K562 (cell line): ENCODE data around the gene ANKRD65. TPM values are rescaled to one million over a fixed set of nuclear protein-coding genes. Genes with fewer than 3 reads are reported as not detected.

Experiments used
- ADNP ChIP-seq: fragments of 200-800 bp; sonication (Bioruptor generic); IDR thresholded peaks from 2 replicates; pipeline ENCODE4 v1.6.1; 2016; ENCODE audit warnings: missing genetic modification characterization, missing compliant biosample characterization
- ARNT ChIP-seq, 2 experiments: fragments of 450-650 bp; IDR thresholded peaks; 2 replicates each; pipeline ENCODE4 v1.6.1; 2016; ENCODE audit warnings: mild to moderate bottlenecking in 1 of 2
- BHLHE40 ChIP-seq: IDR thresholded peaks from 2 replicates; pipeline ENCODE4 v1.6.1; 2011; ENCODE audit warnings: low read length, improper control_type of control experiment
- C11orf30 ChIP-seq: fragments of 450-650 bp; IDR thresholded peaks from 2 replicates; pipeline ENCODE4 v1.6.1; 2016; ENCODE audit warnings: low read depth, mild to moderate bottlenecking
- ERF ChIP-seq: fragments of 450-650 bp; formaldehyde crosslinking; IDR thresholded peaks from 2 replicates; pipeline ENCODE4 v1.4.0; 2020; ENCODE audit warnings: mild to moderate bottlenecking, mixed read lengths
- ETV6 ChIP-seq, 3 experiments: fragments of 150-350 bp in 1 of 3; sonication (generic) in 1 of 3; formaldehyde crosslinking in 1 of 3; IDR thresholded peaks; 2 replicates each; pipeline versions ENCODE4 v1.6.1 to v1.8.0; 2014 to 2022; ENCODE audit warnings: borderline replicate concordance in 2 of 3, low read depth in 2 of 3, antibody characterized with exemption in 1 of 3, low read length in 1 of 3, mild to moderate bottlenecking in 1 of 3, missing genetic modification reagents in 1 of 3
- FOXJ3 ChIP-seq: sonication (generic); formaldehyde crosslinking; IDR thresholded peaks from 2 replicates; pipeline ENCODE4 v1.4.0; 2020; ENCODE audit warnings: mild to moderate bottlenecking, missing genetic modification reagents
- FUS ChIP-seq: fragments of 200-400 bp; formaldehyde crosslinking; optimal IDR thresholded peaks from 2 replicates; pipeline ENCODE3; 2017; ENCODE audit warnings: low read depth, low read length
- HDAC6 ChIP-seq: IDR thresholded peaks from 2 replicates; pipeline ENCODE4 v1.6.1; 2012; ENCODE audit warnings: low read depth, mild to moderate bottlenecking, control low read depth, inconsistent platforms, low read length, moderate library complexity
- KAT7 ChIP-seq: sonication (generic); formaldehyde crosslinking; IDR thresholded peaks from 2 replicates; pipeline ENCODE4 v1.8.0; 2022; ENCODE audit warnings: missing genetic modification reagents, mild to moderate bottlenecking, borderline replicate concordance
- POU5F1 ChIP-seq: fragments of 150-350 bp; IDR thresholded peaks from 2 replicates; pipeline ENCODE4 v1.6.1; 2014; ENCODE audit warnings: borderline replicate concordance, low read length, low read depth, mild to moderate bottlenecking; ENCODE audit not compliant: partially characterized antibody
- PRPF4 ChIP-seq: fragments of 200-400 bp; formaldehyde crosslinking; IDR thresholded peaks from one replicate; pipeline ENCODE4 v1.6.1; 2017; ENCODE audit warnings: low read length, low read depth, mild to moderate bottlenecking; ENCODE audit not compliant: insufficient read depth, poor library complexity, severe bottlenecking
- SAP30 ChIP-seq: fragments of 200-600 bp; sonication (generic); IDR thresholded peaks from 2 replicates; pipeline ENCODE4 v1.6.1; 2012; ENCODE audit warnings: borderline replicate concordance, low read depth, mild to moderate bottlenecking, moderate library complexity, low read length, control low read depth, inconsistent platforms; ENCODE audit not compliant: insufficient read depth, poor library complexity, severe bottlenecking
- SIN3A ChIP-seq, 2 experiments: fragments of 150-350 bp in 1 of 2; IDR thresholded peaks; 2 replicates each; pipeline ENCODE4 v1.6.1; 2011 to 2016; ENCODE audit warnings: borderline replicate concordance in 2 of 2, low read depth in 2 of 2, low read length in 2 of 2, mild to moderate bottlenecking in 2 of 2, moderate library complexity in 2 of 2; ENCODE audit not compliant: control insufficient read depth in 1 of 2
- SMARCC2 ChIP-seq: fragments of 450-650 bp; IDR thresholded peaks from 2 replicates; pipeline ENCODE4 v1.6.1; 2017; ENCODE audit warnings: antibody characterized with exemption, moderate library complexity, mild to moderate bottlenecking, low read depth
- SMARCE1 ChIP-seq: fragments of 450-650 bp; IDR thresholded peaks from 2 replicates; pipeline ENCODE4 v1.7.1; 2016; ENCODE audit warnings: mild to moderate bottlenecking
- TFE3 ChIP-seq: fragments of 450-650 bp; formaldehyde crosslinking; IDR thresholded peaks from 2 replicates; pipeline ENCODE4 v1.4.0; 2020; ENCODE audit warnings: mild to moderate bottlenecking, mixed read lengths
- YY1 ChIP-seq, 3 experiments: IDR thresholded peaks; 2 replicates each; pipeline ENCODE4 v1.6.1; 2011; ENCODE audit warnings: low read length in 2 of 3, mild to moderate bottlenecking in 2 of 3, moderate library complexity in 2 of 3, borderline replicate concordance in 1 of 3, control low read depth in 1 of 3, low read depth in 1 of 3; ENCODE audit not compliant: insufficient read depth in 3 of 3, insufficient replicate concordance in 2 of 3, control insufficient read depth in 1 of 3, insufficient read length in 1 of 3; ENCODE audit errors: extremely low read depth in 1 of 3
- ZFP1 ChIP-seq: fragments of 450-650 bp; formaldehyde crosslinking; IDR thresholded peaks from 2 replicates; pipeline ENCODE4 v1.4.0; 2020; ENCODE audit warnings: mild to moderate bottlenecking, mixed read lengths
- ZNF212 ChIP-seq: fragments of 450-650 bp; formaldehyde crosslinking; IDR thresholded peaks from 2 replicates; pipeline ENCODE4 v1.4.0; 2020; ENCODE audit warnings: mild to moderate bottlenecking
- ZNF589 ChIP-seq: fragments of 200-800 bp; sonication (Bioruptor generic); IDR thresholded peaks from 2 replicates; pipeline ENCODE4 v1.6.1; 2016; ENCODE audit warnings: low read depth, missing genetic modification characterization, missing compliant biosample characterization
- ZNF639 ChIP-seq, 2 experiments: fragments of 200-800 bp in 1 of 2; sonication (Bioruptor generic) in 1 of 2; sonication (generic) in 1 of 2; formaldehyde crosslinking in 1 of 2; IDR thresholded peaks in 1 of 2; conservative IDR thresholded peaks in 1 of 2; 2 replicates each; pipeline versions ENCODE4 v1.5.0 to v1.6.1; 2016 to 2020; ENCODE audit warnings: missing compliant biosample characterization in 1 of 2, missing genetic modification characterization in 1 of 2, missing genetic modification reagents in 1 of 2
- ZNF696 ChIP-seq: fragments of 250-450 bp; sonication (Bioruptor Pico); conservative IDR thresholded peaks from 2 replicates; pipeline ENCODE4 v1.4.0; 2020; ENCODE audit warnings: mild to moderate bottlenecking, moderate library complexity
- polyA plus RNA-seq, 8 experiments: library from polyadenylated mRNA; depleted of rRNA in 4 of 8; stranded (reverse) in 5 of 8; unstranded in 3 of 8; fragments of >200 nt; fragmentation: Nextera tagmentation in 2 of 8; fragmentation: Illumina TruSeq in 1 of 8; extraction: Ambion mirVana in 2 of 8; extraction: Trizol in 1 of 8; gene quantifications; 2 replicates each; pipeline versions ENCODE4 v1.2.1 to v1.2.3, GENCODE V29; 2011 to 2014; ENCODE audit warnings: inconsistent platforms in 1 of 8, missing spikeins in 1 of 8
- total RNA-seq, 7 experiments: library from RNA; depleted of rRNA in 6 of 7; stranded (reverse); fragments of >200 nt in 6 of 7; fragmentation: Illumina TruSeq in 2 of 7; extraction: Trizol in 2 of 7; gene quantifications; 2 replicates each; pipeline versions ENCODE4 v1.2.1 to v1.2.3, GENCODE V29; 2011 to 2021; ENCODE audit warnings: low replicate concordance in 1 of 7

The ANKRD65 gene
- total and polyA plus RNA-seq, 9 of the 15 experiments (the other 6 are each of a cell fraction or from before 2014, with no cell fraction given): not detected

DNA sequence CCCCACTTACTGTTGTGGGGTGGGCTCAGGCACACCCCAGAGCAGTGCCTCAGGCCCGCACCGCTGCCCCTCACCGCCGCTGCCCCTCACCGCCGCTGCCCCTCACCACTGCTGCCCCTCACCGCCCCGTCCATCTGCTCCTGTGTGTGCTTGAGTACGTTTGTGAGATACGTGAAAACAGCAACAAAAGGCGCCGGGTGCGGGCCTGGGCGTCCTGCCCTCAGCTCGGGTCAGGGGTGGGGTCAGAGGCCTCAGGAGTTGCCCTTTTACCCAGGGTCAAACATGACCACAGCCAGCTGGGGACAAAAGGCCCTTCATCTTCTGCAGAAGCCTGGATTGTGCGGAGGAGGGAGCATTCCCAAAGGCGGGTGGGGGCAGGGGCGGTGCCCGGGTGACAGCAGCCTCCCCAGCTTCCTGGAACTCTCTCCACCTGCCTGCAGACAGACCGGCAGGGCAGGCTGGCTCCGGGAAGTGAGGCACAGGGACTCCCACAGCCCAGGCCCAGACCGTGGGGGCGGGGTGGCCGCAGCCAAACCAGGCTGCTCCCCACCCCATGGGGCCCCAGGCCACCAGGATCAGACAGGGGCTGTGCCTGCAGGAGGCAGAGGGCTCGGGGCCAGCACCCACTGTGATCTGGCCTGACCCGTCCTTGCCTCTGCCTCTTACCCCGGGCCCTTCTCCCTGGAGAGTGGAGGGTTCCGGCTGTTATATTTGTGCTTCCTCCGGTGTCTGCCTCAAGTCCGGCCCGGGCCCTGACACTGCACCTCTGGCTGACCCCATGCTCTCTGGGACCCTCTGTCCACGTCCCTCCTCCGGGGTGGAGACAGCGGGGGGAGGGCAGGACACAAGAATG lies 12.1 kb upstream of the ANKRD65 start (continued):
- TF ChIP-seq ETV6 (IDR thresholded peaks at IDR 0.05; ENCODE audit: borderline replicate concordance in 1 of 2, low read depth in 2 of 2, low read length in 1 of 2) (peak; percentile 71 to 81; a peak in 1 of 4 replicates), ETV6 (CRISPR knock-in tag; IDR thresholded peaks at IDR 0.05; ENCODE audit: borderline replicate concordance) (no peak), KAT7 (no peak), HDAC6 (no peak), ERF (CRISPR knock-in tag) (no peak), FOXJ3 (CRISPR knock-in tag) (no peak), SAP30 (no peak), FUS (no peak), SMARCE1 (0 out of 2 replicates have a peak, but pooled peaks have one; percentile 35), ARNT (IDR thresholded peaks at IDR 0.05) (no peak), SMARCC2 (no peak), BHLHE40 (peak; percentile 57), ZNF212 (CRISPR knock-in tag) (no peak), SIN3A (IDR thresholded peaks at IDR 0.05; ENCODE audit: borderline replicate concordance in 2 of 2, control insufficient read depth in 1 of 2, low read depth in 2 of 2, low read length in 2 of 2) (peak in 1 of 2 experiments; percentile 74; a peak in 2 of 4 replicates), ADNP (tag) (no peak), ZFP1 (no peak), ZNF589 (peak; percentile 86; the same call in 1 of the 2 replicates), ZNF639 (CRISPR knock-in tag; conservative IDR thresholded peaks at IDR 0.05 in 1 of 2, IDR thresholded peaks at IDR 0.05 in 1 of 2) (peak in 1 of 2 experiments; percentile 82; a peak in 2 of 4 replicates), POU5F1 (no peak), C11orf30 (no peak), YY1 (IDR thresholded peaks at IDR 0.05; ENCODE audit: borderline replicate concordance in 1 of 3, control insufficient read depth in 1 of 3, extremely low read depth in 1 of 3, insufficient read depth in 3 of 3, insufficient read length in 1 of 3, insufficient replicate concordance in 2 of 3, low read depth in 1 of 3, low read length in 2 of 3) (no peak), TFE3 (CRISPR knock-in tag) (no peak), PRPF4 (no peak), ZNF696 (CRISPR knock-in tag) (no peak)
